ENCODE results near the gene BHLHE40. TPM values are rescaled to one million over a fixed set of nuclear protein-coding genes. Genes with fewer than 3 reads are reported as not detected.

The BHLHE40 gene
- total and polyA plus RNA-seq, 2 of the 8 experiments (the other 6 are each of a cell fraction or from before 2014, with no cell fraction given) = 1.5 to 2.2 TPM

DNA sequence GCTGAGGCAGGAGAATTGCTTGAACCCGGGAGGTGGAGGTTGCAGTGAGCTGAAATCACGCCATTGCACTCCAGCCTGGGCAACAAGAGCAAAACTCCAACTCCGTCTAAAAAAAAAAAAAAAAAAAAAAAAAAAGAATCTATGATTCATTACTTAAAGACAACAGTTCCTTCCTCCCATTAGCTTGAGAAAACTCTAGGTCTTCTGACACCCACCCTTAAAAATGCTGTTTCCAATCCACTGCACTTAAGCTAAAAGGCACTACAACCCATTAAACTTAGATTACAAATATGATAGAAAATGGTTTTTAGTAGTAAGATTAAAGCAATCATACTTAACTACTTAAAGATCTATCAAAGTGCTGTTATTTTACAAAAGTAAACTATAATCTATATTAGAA is 40.0 kb upstream of the BHLHE40 start:
- Histone ChIP-seq H3K4me1 (replicated peaks in 1 of 4; ENCODE audit: control insufficient read depth in 3 of 4, insufficient read depth in 4 of 4, low read length in 3 of 4) (no peaks in the 10 kb centered on the region), H2BK20ac (ENCODE audit: low read length) (no peak overlapping the region), H3K27me3 (replicated peaks in 1 of 4; ENCODE audit: control insufficient read depth in 3 of 4, extremely low read depth in 1 of 4, insufficient read depth in 3 of 4, low read length in 3 of 4) (no peaks in the 10 kb centered on the region), H3K9me3 (ENCODE audit: insufficient read depth in 2 of 2, low read depth in 1 of 2, low read length in 1 of 2) (no peaks in the 10 kb centered on the region), H4K91ac (replicated peaks; ENCODE audit: insufficient read length, low read length) (no peak overlapping the region), H3K79me2 (ENCODE audit: control insufficient read depth in 1 of 2, insufficient read depth in 2 of 2, low read length in 2 of 2) (no peaks in the 10 kb centered on the region), H3K27ac (ENCODE audit: low read depth, low read length) (no peak overlapping the region), H3K36me3 (ENCODE audit: control insufficient read depth in 2 of 4, insufficient read depth in 4 of 4, low read length in 3 of 4) (no peaks in the 10 kb centered on the region), H3K4ac (replicated peaks; ENCODE audit: insufficient read length, low read depth, low read length) (no peak overlapping the region), H3K18ac (ENCODE audit: extremely low read depth, low read length) (no peak overlapping the region), H2AFZ (ENCODE audit: low read length) (no peak overlapping the region), H2BK5ac (ENCODE audit: low read depth, low read length) (no peak overlapping the region), H2BK120ac (replicated peaks; ENCODE audit: low read depth, low read length) (no peak overlapping the region), H3K4me2 (ENCODE audit: insufficient read depth in 1 of 2, low read depth in 2 of 2, low read length in 2 of 2) (no peak overlapping the region), H3K23ac (ENCODE audit: insufficient read length) (no peak overlapping the region), H3K14ac (ENCODE audit: insufficient read length) (no peak overlapping the region), H4K5ac (ENCODE audit: insufficient read length, low read depth, low read length) (no peak overlapping the region), H3K4me3 (ENCODE audit: extremely low read depth in 1 of 4, insufficient read depth in 2 of 4, low read depth in 3 of 4, low read length in 4 of 4) (no peak overlapping the region), H3K23me2 (ENCODE audit: low read depth, low read length) (no peaks in the 10 kb centered on the region), H2AK5ac (ENCODE audit: low read depth, low read length) (no peak overlapping the region), H2BK12ac (ENCODE audit: low read depth, low read length) (no peak overlapping the region), H3K9ac (replicated peaks in 1 of 4; ENCODE audit: extremely low read depth in 1 of 4, low read depth in 3 of 4, low read length in 3 of 4) (no peak overlapping the region), H3K79me1 (ENCODE audit: low read depth, low read length) (no peaks in the 10 kb centered on the region), H4K8ac (ENCODE audit: extremely low read depth, insufficient read depth, low read length) (no peak overlapping the region), H3K56ac (replicated peaks; ENCODE audit: insufficient read length, low read depth, low read length) (no peak overlapping the region), H4K20me1 (replicated peaks in 1 of 2; ENCODE audit: control insufficient read depth in 1 of 2, insufficient read depth in 2 of 2, low read length in 2 of 2) (no peaks in the 10 kb centered on the region), H2BK15ac (ENCODE audit: low read length) (no peak overlapping the region)
- CTCF ChIA-PET (ENCODE audit: partially characterized antibody) = interaction anchor here (1.7 kb wide), 1 partner anchor 45 kb away, joined by 3 read pairs; no protein-coding TSS in a partner anchor
- WGBS, 2 experiments (ENCODE audit: extremely low coverage in 1 of 2, insufficient coverage in 1 of 2, insufficient read length in 1 of 2, insufficient replicate concordance in 2 of 2, low coverage in 1 of 2, low lambda C conversion rate in 2 of 2, missing lambda C conversion rate in 1 of 2) = 87% methylated on average over 3 of the region's 3 CpGs; no CpG with 5 or more reads in 1 of the 2 experiments
- FAIRE-seq = no peak
- POLR2A ChIA-PET (ENCODE audit: partially characterized antibody) = no interaction called here
- TF ChIP-seq ZNF274 (IDR thresholded peaks at IDR 0.05; ENCODE audit: borderline replicate concordance, extremely low read depth, low read length) = no peak
- no peak for TF ChIP-seq RAD21 (IDR thresholded peaks at IDR 0.05 in 1 of 2, conservative IDR thresholded peaks at IDR 0.05 in 1 of 2; ENCODE audit: low read depth in 2 of 2, low read length in 2 of 2)
- no peak for DNase-seq (ENCODE audit: low read depth in 1 of 2, low spot score in 2 of 2)
